Testis (tissue), 3 donors: ENCODE measurements around the gene LPP. TPM values are rescaled to one million over a fixed set of nuclear protein-coding genes. Genes with fewer than 3 reads are reported as not detected.

Source experiments
- DNase-seq: peaks from one replicate; pipeline ENCODE4 v3.0.0-alpha.2; 2019
- H3K27ac ChIP-seq, 2 donors: fragments of 200-600 bp; sonication (generic); one replicate each; pipeline ENCODE4 v1.5.1; 2019
- H3K27me3 ChIP-seq: fragments of 200-600 bp; sonication (generic); one replicate; pipeline ENCODE4 v1.5.1; 2019
- H3K36me3 ChIP-seq: fragments of 200-600 bp; sonication (generic); one replicate; pipeline ENCODE4 v1.5.1; 2017; ENCODE audit warnings: low read depth; ENCODE audit errors: missing control alignments
- H3K4me1 ChIP-seq: fragments of 200-600 bp; sonication (generic); one replicate; pipeline ENCODE4 v1.5.1; 2019
- H3K4me3 ChIP-seq, 2 donors: fragments of 200-600 bp; sonication (generic); one replicate each; pipeline ENCODE4 v1.5.1; 2017 to 2019
- H3K9me3 ChIP-seq: fragments of 200-600 bp; sonication (generic); one replicate; pipeline ENCODE4 v1.5.1; 2017
- CTCF ChIP-seq, 3 experiments: fragments of 450-650 bp in 2 of 3; fragments of 200-600 bp in 1 of 3; sonication (generic) in 1 of 3; IDR thresholded peaks; one replicate each; pipeline ENCODE4 v1.5.1; 2016 to 2019; ENCODE audit warnings: antibody characterized with exemption in 3 of 3, mild to moderate bottlenecking in 2 of 3, moderate library complexity in 1 of 3
- POLR2A ChIP-seq: fragments of 450-650 bp; IDR thresholded peaks from one replicate; pipeline ENCODE4 v1.6.1; 2017; ENCODE audit warnings: antibody characterized with exemption, mild to moderate bottlenecking, moderate library complexity
- WGBS, 2 donors: methylation state at CpG; one replicate each; pipeline ENCODE4 v1.1.5; 2018; 5-methylcytosine and 5-hydroxymethylcytosine counted together
- intact Hi-C: fragments of 100-400 bp; cut with DNase I; formaldehyde crosslinking; loops from one replicate; pipeline ENCODE4 v1.15.1; 2023; ENCODE audit warnings: low total_unique reads
- polyA plus RNA-seq: library from polyadenylated mRNA; stranded (reverse); fragments of 350-450 nt; fragmentation: Illumina TruSeq; extraction: RNeasy Lipid Tissue Mini Kit (QIAGEN cat#74804); gene quantifications from one replicate; pipeline ENCODE4 v1.2.3, GENCODE V29; 2014; ENCODE audit warnings: low read depth, low replicate concordance; ENCODE audit not compliant: insufficient read depth
- total RNA-seq, 2 donors: library from RNA; depleted of rRNA; stranded (reverse); fragments of >200 nt; gene quantifications; one replicate each; pipeline ENCODE4 v1.2.3, GENCODE V29; 2016

LPP gene
- total and polyA plus RNA-seq, 3 donors from 2014 or later: 89.9 to 135 (median 132) TPM

DNA sequence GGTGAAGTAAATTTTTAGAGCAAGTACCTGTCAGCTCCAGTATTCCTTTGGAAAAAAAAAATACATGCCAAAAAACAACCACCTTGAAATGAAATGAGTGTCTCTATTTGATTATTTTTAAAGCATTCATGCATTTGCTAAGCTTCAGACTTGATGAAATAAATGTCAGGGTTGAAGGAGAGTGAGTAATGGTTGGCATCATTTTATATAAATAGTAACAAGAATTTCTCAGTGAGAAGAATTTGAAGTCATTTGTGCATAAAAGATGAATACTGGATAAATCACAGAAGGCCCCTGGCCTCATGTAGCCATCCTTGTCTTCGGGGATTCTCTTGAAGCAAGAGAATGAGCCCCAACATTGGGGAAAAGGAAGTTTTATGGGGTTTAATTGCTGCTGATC lies 318.4 kb downstream of the LPP start:
- H3K9me3 ChIP-seq: no peaks in the 10 kb centered on the region
- H3K27ac ChIP-seq: no peak overlapping the region
- H3K4me3 ChIP-seq: no peak overlapping the region
- no peak for TF ChIP-seq POLR2A
- no peak for TF ChIP-seq CTCF (IDR thresholded peaks at IDR 0.05)
- DNase-seq: no peak
- 95 to 97% methylated on average over 1 of the region's 1 CpG for WGBS, 2 donors
- H3K4me1 ChIP-seq: peaks cover 8% of the 10 kb centered on the region
- no peaks in the 10 kb centered on the region for H3K27me3 ChIP-seq
- H3K36me3 ChIP-seq: no peaks in the 10 kb centered on the region
- intact Hi-C loops: no loop called here

GRCh38 chr3:188473045-188473444 lies 319.1 kb downstream of the LPP start:
- H3K27ac ChIP-seq: no peak overlapping the region
- intact Hi-C loops: no loop called here
- no peaks in the 10 kb centered on the region for H3K27me3 ChIP-seq
- WGBS, 2 donors: 99 to 100% methylated on average over 2 of the region's 2 CpGs
- H3K4me1 ChIP-seq: peaks cover 7% of the 10 kb centered on the region
- TF ChIP-seq POLR2A: no peak
- no peak for TF ChIP-seq CTCF (IDR thresholded peaks at IDR 0.05)
- no peaks in the 10 kb centered on the region for H3K36me3 ChIP-seq
- no peak overlapping the region for H3K4me3 ChIP-seq
- DNase-seq: no peak
- H3K9me3 ChIP-seq: no peaks in the 10 kb centered on the region

GRCh38 chr3:188473591-188474288 lies 319.8 kb downstream of the LPP start:
- Histone ChIP-seq H3K4me3 (no peak overlapping the region), H3K36me3 (no peaks in the 10 kb centered on the region), H3K27ac (no peak overlapping the region), H3K27me3 (no peaks in the 10 kb centered on the region), H3K4me1 (peaks cover under 1% of the 10 kb centered on the region), H3K9me3 (no peaks in the 10 kb centered on the region)
- intact Hi-C loops: no loop called here
- no peak for DNase-seq
- TF ChIP-seq CTCF (IDR thresholded peaks at IDR 0.05): no peak
- no peak for TF ChIP-seq POLR2A
- WGBS, 2 donors: 94 to 97% methylated on average over 2 of the region's 2 CpGs

DNA sequence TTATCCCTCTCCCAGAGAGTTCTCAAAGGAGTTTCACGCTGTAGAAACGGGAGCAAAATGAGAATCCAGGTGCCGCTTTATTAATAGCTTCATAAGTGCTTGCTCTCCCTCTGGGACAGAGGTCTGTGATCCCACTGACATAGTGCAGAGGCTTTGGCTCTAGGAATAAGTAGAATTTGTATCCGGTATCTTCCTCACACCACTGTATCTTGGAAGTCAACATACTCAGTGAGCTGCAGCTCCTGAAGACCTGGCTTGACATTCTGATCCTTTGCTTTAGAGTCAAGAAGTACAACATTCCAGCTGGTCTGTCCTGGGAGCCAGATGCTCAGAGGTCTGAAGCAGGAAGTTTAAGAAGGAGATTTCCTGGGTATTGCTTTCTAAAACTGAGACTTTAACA lies 323.0 kb downstream of the LPP start:
- no peak for DNase-seq
- no peaks in the 10 kb centered on the region for H3K27me3 ChIP-seq
- no peaks in the 10 kb centered on the region for H3K36me3 ChIP-seq
- TF ChIP-seq POLR2A: no peak
- TF ChIP-seq CTCF (IDR thresholded peaks at IDR 0.05): no peak
- no peaks in the 10 kb centered on the region for H3K9me3 ChIP-seq
- intact Hi-C loops: no loop called here
- no peak overlapping the region for H3K27ac ChIP-seq
- 38 to 55% methylated on average over 4 of the region's 4 CpGs for WGBS, 2 donors
- no peak overlapping the region for H3K4me3 ChIP-seq
- H3K4me1 ChIP-seq: no peaks in the 10 kb centered on the region

GRCh38 chr3:188480011-188480410 lies 326.1 kb downstream of the LPP start:
- no peak for DNase-seq
- Histone ChIP-seq H3K27me3 (no peaks in the 10 kb centered on the region), H3K36me3 (no peaks in the 10 kb centered on the region), H3K9me3 (no peaks in the 10 kb centered on the region), H3K4me1 (no peaks in the 10 kb centered on the region), H3K27ac (no peak overlapping the region), H3K4me3 (no peak overlapping the region)
- intact Hi-C loops: no loop called here
- no peak for TF ChIP-seq CTCF (IDR thresholded peaks at IDR 0.05)
- no peak for TF ChIP-seq POLR2A
- 89 to 92% methylated on average over 4 of the region's 4 CpGs for WGBS, 2 donors
